ENCODE measurements around the gene BICRA. TPM values are rescaled to one million over a fixed set of nuclear protein-coding genes. Genes with fewer than 3 reads are reported as not detected.

The BICRA gene
- total RNA-seq, 1 experiment from 2014 or later, result 23.1 TPM

GRCh38 chr19:47646924-47647323, 38.0 kb downstream of the BICRA start:
- ChIA-PET CTCF (no interaction called here), POLR2A (ENCODE audit: low non-redundant PET) (no interaction called here)
- Histone ChIP-seq H3K36me3 (ENCODE audit: insufficient read depth, low read length, poor library complexity, severe bottlenecking) (peaks cover 7% of the 10 kb centered on the region), H3K27ac (ENCODE audit: low read depth, low read length, poor library complexity, severe bottlenecking) (no peak overlapping the region), H3K9me3 (ENCODE audit: low read depth, low read length, poor library complexity, severe bottlenecking) (no peaks in the 10 kb centered on the region), H3K4me3 (ENCODE audit: low read depth, low read length, poor library complexity, severe bottlenecking) (no peak overlapping the region), H3K4me1 (ENCODE audit: insufficient read depth, low read length, poor library complexity, severe bottlenecking) (peaks cover 5% of the 10 kb centered on the region), H3K27me3 (replicated peaks; ENCODE audit: insufficient read depth, low read depth, low read length, poor library complexity) (no peaks in the 10 kb centered on the region)
- BruUV-seq (replicated peaks), result no TSS peak
- no peak for DNase-seq (ENCODE audit: low spot score)
- TF ChIP-seq EZH2 (IDR thresholded peaks at IDR 0.05; ENCODE audit: borderline replicate concordance, low read depth, low read length, poor library complexity, severe bottlenecking) (no peak), CTCF (conservative IDR thresholded peaks at IDR 0.05; ENCODE audit: low read depth, low read length) (no peak)
- intact Hi-C loops (cut with micrococcal nuclease; ENCODE audit: unreplicated experiment), result no loop called here

GRCh38 chr19:47649588-47649987, 40.7 kb downstream of the BICRA start:
- ChIA-PET POLR2A (ENCODE audit: low non-redundant PET) (no interaction called here), CTCF (no interaction called here)

GRCh38 chr19:47650700-47651099, 41.8 kb downstream of the BICRA start:
- Histone ChIP-seq H3K27me3 (replicated peaks; ENCODE audit: insufficient read depth, low read depth, low read length, poor library complexity) (no peaks in the 10 kb centered on the region), H3K9me3 (ENCODE audit: low read depth, low read length, poor library complexity, severe bottlenecking) (no peaks in the 10 kb centered on the region), H3K36me3 (ENCODE audit: insufficient read depth, low read length, poor library complexity, severe bottlenecking) (peaks cover 7% of the 10 kb centered on the region), H3K27ac (ENCODE audit: low read depth, low read length, poor library complexity, severe bottlenecking) (no peak overlapping the region), H3K4me3 (ENCODE audit: low read depth, low read length, poor library complexity, severe bottlenecking) (no peak overlapping the region), H3K4me1 (ENCODE audit: insufficient read depth, low read length, poor library complexity, severe bottlenecking) (no peaks in the 10 kb centered on the region)
- DNase-seq (ENCODE audit: low spot score), result no peak
- intact Hi-C loops (cut with micrococcal nuclease; ENCODE audit: unreplicated experiment), result no loop called here
- CTCF ChIA-PET, result no interaction called here
- TF ChIP-seq CTCF (conservative IDR thresholded peaks at IDR 0.05; ENCODE audit: low read depth, low read length), result no peak
- TF ChIP-seq EZH2 (IDR thresholded peaks at IDR 0.05; ENCODE audit: borderline replicate concordance, low read depth, low read length, poor library complexity, severe bottlenecking), result no peak
- POLR2A ChIA-PET (ENCODE audit: low non-redundant PET), result no interaction called here
- BruUV-seq (replicated peaks), result no TSS peak

More at GRCh38 chr19:47649588-47649987, 40.7 kb downstream of the BICRA start:
- Histone ChIP-seq H3K4me1 (ENCODE audit: insufficient read depth, low read length, poor library complexity, severe bottlenecking) (peaks cover 5% of the 10 kb centered on the region), H3K36me3 (ENCODE audit: insufficient read depth, low read length, poor library complexity, severe bottlenecking) (peaks cover 7% of the 10 kb centered on the region), H3K27ac (ENCODE audit: low read depth, low read length, poor library complexity, severe bottlenecking) (no peak overlapping the region), H3K4me3 (ENCODE audit: low read depth, low read length, poor library complexity, severe bottlenecking) (no peak overlapping the region), H3K9me3 (ENCODE audit: low read depth, low read length, poor library complexity, severe bottlenecking) (no peaks in the 10 kb centered on the region), H3K27me3 (replicated peaks; ENCODE audit: insufficient read depth, low read depth, low read length, poor library complexity) (no peaks in the 10 kb centered on the region)
- TF ChIP-seq CTCF (conservative IDR thresholded peaks at IDR 0.05; ENCODE audit: low read depth, low read length) (no peak), EZH2 (IDR thresholded peaks at IDR 0.05; ENCODE audit: borderline replicate concordance, low read depth, low read length, poor library complexity, severe bottlenecking) (no peak)
- no TSS peak for BruUV-seq (replicated peaks)
- DNase-seq (ENCODE audit: low spot score), result no peak
- intact Hi-C loops (cut with micrococcal nuclease; ENCODE audit: unreplicated experiment), result no loop called here
